T47D (cell line): ENCODE measurements around the gene SPR.

Source experiments
- DNase-seq, 2 experiments: peaks; one replicate each; pipeline versions ENCODE4 v3.0.0 to v3.0.0-alpha.2; 2011 to 2012; ENCODE audit warnings: low read depth in 1 of 2, low spot score in 1 of 2
- JUND ChIP-seq: IDR thresholded peaks from 2 replicates; pipeline ENCODE4 v1.6.1; 2012; ENCODE audit warnings: low read depth
- in situ Hi-C: cut with HindIII; loops from 2 replicates; pipeline ENCODE4 v1.10.0; 2016; ENCODE audit warnings: low sequenced_read_pairs, low pct_unique_long_range_greater_than_20kb

SPR gene

GRCh38 chr2:72887032-72887739 lies at the start of gene SPR:
TSS of gene SPR (plus strand) at chr2:72887408. CDS start at chr2:72887433, 25 bp downstream.
- TF ChIP-seq JUND, result no peak
- in situ Hi-C loops, result no loop called here
- peak; percentile 42 to 83 for DNase-seq

GRCh38 chr2:72840066-72840465 lies 47.1 kb upstream of the SPR start:
- in situ Hi-C loops, result no loop called here
- no peak for DNase-seq

GRCh38 chr2:72841462-72842125 lies 45.6 kb upstream of the SPR start:
- no peak for TF ChIP-seq JUND
- in situ Hi-C loops, result no loop called here
- DNase-seq, result no peak

More at GRCh38 chr2:72840066-72840465, 47.1 kb upstream of the SPR start:
- no peak for TF ChIP-seq JUND

DNA sequence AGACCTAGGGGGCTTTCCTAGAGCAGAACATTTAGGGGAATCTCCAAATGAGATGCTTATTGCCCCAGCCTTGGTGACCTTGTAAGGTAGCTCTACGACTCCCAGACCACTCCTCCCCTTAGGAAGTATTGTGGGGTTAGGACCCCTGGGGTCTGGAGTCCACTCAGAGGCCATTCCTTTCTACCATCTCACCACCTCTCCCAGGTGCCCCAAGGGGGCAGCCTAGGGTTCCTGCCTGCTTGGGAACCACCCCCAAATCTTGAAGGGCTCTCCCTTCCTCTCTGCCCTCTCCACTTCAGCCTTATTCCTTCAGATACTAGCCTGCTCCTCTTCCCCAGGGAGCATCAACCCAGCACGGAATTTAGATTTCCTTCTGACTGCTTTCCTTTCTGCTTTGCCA lies 43.9 kb upstream of the SPR start:
- in situ Hi-C loops, result no loop called here

DNA sequence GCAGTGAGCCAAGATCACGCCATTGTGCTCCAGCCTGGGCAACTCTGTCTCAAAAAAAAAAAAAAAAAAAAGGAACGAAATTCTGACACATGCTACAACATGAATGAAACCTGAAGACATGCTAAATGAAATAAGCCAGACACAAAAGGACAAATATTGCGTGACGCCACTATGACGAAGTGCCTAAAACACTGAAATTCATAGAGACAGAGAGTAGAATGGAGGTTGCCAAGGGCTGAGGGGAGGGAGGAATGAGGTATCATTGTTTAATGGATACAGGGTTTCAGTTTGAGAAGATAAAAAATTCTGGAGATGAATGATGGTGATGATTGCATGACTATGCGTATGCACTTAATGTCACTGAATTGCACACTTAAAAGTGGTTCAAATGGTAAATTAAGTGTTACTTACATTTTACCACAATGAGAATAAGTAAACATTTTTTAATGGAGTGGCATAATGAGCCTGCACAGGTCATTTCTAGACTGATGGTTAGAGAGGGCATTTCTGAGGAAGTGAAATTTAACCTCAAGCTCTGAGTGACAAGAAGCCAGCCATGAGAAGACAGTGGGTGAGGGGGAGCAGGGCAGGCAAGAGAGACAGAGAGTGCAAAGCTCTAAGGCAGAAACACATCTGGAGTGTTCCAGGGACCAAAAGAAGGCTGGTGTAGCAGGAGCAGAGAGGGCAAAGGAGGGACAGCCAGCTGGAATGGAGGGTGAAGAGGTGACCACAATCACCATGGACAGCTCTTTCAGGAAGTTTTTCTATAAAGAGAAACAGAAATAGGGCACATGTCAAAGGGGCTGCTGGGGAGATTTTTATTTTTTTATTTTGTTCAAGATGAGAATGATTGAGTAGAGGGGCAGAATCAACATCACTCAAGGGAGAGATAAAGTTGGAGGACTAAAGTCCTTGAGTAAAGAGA lies 40.8 kb upstream of the SPR start:
- DNase-seq, result no peak
- TF ChIP-seq JUND, result no peak
- in situ Hi-C loops, result no loop called here

More for the DNA sequence above, 43.9 kb upstream of the SPR start:
- no peak for DNase-seq
- no peak for TF ChIP-seq JUND

GRCh38 chr2:72847534-72848315 lies 39.5 kb upstream of the SPR start:
- in situ Hi-C loops, result no loop called here
- peak in 1 of 2 experiments; percentile 9 for DNase-seq
- TF ChIP-seq JUND, result no peak

DNA sequence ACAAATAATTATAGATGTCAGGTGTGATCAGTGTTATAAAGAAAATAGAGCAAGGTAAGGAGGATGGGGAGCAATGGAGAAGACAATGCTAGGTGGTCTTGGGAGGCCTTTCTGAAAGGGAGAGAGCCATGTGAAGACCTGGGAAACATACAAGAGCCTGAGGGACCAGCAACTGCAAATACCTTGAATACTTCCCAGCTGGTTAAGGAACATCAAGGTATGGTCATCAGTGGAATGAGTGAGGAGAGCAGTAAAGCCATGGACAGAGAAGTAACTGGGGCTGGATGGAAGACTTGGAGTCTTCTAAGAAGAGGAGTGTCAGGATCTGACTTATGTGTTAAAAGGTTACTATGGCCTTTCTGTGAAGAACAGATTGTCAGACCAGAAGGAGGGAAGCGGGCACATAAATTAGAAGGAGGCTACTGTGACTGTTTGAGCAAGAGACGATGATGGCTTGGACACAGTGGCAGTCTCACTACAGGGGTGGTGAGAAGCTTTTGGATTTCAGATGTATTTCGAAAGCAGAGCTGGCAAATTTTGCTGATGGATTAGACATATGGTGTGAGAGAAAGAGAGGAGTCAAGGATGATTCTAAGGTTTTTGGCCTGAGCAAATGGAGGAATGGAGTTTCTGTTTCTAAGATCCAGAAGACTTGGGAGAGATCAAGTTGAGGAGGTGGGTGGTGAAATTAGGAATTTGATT lies 38.6 kb upstream of the SPR start:
- no peak for DNase-seq
- in situ Hi-C loops, result no loop called here
- no peak for TF ChIP-seq JUND

- no peak for TF ChIP-seq JUND
- DNase-seq, result no peak
- in situ Hi-C loops, result no loop called here
Measured at GRCh38 chr2:72849138-72849462, 38.1 kb upstream of the SPR start.

GRCh38 chr2:72851333-72851732 lies 35.9 kb upstream of the SPR start:
- no peak for TF ChIP-seq JUND
- in situ Hi-C loops, result no loop called here
- no peak for DNase-seq

GRCh38 chr2:72859831-72860262 lies 27.4 kb upstream of the SPR start:
- no peak for TF ChIP-seq JUND
- DNase-seq, result peak; percentile 35 to 79
- in situ Hi-C loops, result no loop called here

DNA sequence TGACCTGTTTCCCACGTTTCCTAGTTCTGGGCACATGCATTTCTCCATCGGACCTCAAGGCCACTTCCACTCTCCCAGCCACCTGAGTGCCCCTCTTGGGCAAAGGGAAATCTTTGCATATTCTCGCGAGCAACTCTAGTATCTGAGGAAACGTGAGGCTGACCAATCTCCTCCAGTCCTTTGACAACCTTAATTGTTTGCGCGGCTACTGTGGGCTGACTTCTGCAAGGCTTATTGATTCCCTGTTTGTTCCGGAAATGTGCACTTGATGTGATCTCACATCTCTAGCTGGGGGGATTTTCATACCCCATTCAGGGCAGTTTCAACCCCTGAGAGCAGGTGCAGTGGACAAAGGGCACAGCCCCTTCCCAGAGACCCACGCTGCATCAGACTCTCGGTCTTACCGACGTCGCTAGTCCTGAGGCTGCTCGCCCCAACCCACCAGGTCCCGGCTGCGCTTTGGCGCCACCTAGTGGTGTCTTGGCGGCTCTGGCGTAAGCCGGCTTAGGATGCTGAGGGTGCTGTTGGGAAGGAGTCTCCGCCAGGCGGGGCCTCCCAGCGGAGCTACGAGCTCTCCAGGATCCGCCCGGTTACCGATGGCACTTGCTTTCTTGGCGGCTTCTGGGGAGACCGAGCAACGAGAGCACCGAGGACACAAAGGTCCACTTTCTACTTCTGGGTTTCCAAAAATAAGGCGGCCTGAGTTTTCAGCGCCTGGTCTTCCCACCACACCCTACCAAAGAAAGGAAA lies 24.8 kb upstream of the SPR start:
- in situ Hi-C loops, result no loop called here
- TF ChIP-seq JUND, result no peak
- DNase-seq, result peak; percentile 67 to 88
